Nephron progenitor cell (in vitro differentiated cells): Measurements from ENCODE around the gene TSPAN15.

Experiments used
- DNase-seq: peaks from one replicate; pipeline ENCODE4 v3.0.0; 2021
- H3K27ac Mint-ChIP-seq: 2 replicates; pipeline ENCODE4 v1.8.0; 2021; ENCODE audit warnings: mild to moderate bottlenecking, moderate library complexity, mixed read lengths
- H3K27me3 Mint-ChIP-seq: 2 replicates; pipeline ENCODE4 v1.8.0; 2021; ENCODE audit warnings: mild to moderate bottlenecking, low read depth, mixed read lengths; ENCODE audit not compliant: poor library complexity
- H3K36me3 Mint-ChIP-seq: 2 replicates; pipeline ENCODE4 v1.8.0; 2021; ENCODE audit warnings: low read depth, mixed read lengths
- H3K4me1 Mint-ChIP-seq: 2 replicates; pipeline ENCODE4 v1.8.0; 2021; ENCODE audit warnings: mixed read lengths
- H3K4me3 Mint-ChIP-seq: 2 replicates; pipeline ENCODE4 v1.8.0; 2021; ENCODE audit warnings: mild to moderate bottlenecking, moderate library complexity, mixed read lengths
- H3K9me3 Mint-ChIP-seq: 2 replicates; pipeline ENCODE4 v1.8.0; 2021; ENCODE audit warnings: mild to moderate bottlenecking, moderate library complexity, mixed read lengths
- TF ChIP-seq, protein P1 (sequence below): fragments of 200-600 bp; sonication (generic); IDR thresholded peaks from 2 replicates; pipeline ENCODE4 v1.5.0; 2021; ENCODE audit warnings: antibody characterized with exemption

The TSPAN15 gene

GRCh38 chr10:69425041-69425440, 26.2 kb upstream of the TSPAN15 start:
- H3K36me3 Mint-ChIP-seq = no peaks in the 10 kb centered on the region
- peaks cover 12% of the 10 kb centered on the region for H3K4me1 Mint-ChIP-seq
- no peaks in the 10 kb centered on the region for H3K9me3 Mint-ChIP-seq
- no peak for DNase-seq
- no peak overlapping the region for H3K4me3 Mint-ChIP-seq
- H3K27me3 Mint-ChIP-seq = peaks cover 10% of the 10 kb centered on the region
- H3K27ac Mint-ChIP-seq = no peak overlapping the region
- TF ChIP-seq, protein P1, sequence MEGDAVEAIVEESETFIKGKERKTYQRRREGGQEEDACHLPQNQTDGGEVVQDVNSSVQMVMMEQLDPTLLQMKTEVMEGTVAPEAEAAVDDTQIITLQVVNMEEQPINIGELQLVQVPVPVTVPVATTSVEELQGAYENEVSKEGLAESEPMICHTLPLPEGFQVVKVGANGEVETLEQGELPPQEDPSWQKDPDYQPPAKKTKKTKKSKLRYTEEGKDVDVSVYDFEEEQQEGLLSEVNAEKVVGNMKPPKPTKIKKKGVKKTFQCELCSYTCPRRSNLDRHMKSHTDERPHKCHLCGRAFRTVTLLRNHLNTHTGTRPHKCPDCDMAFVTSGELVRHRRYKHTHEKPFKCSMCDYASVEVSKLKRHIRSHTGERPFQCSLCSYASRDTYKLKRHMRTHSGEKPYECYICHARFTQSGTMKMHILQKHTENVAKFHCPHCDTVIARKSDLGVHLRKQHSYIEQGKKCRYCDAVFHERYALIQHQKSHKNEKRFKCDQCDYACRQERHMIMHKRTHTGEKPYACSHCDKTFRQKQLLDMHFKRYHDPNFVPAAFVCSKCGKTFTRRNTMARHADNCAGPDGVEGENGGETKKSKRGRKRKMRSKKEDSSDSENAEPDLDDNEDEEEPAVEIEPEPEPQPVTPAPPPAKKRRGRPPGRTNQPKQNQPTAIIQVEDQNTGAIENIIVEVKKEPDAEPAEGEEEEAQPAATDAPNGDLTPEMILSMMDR = no peak

DNA sequence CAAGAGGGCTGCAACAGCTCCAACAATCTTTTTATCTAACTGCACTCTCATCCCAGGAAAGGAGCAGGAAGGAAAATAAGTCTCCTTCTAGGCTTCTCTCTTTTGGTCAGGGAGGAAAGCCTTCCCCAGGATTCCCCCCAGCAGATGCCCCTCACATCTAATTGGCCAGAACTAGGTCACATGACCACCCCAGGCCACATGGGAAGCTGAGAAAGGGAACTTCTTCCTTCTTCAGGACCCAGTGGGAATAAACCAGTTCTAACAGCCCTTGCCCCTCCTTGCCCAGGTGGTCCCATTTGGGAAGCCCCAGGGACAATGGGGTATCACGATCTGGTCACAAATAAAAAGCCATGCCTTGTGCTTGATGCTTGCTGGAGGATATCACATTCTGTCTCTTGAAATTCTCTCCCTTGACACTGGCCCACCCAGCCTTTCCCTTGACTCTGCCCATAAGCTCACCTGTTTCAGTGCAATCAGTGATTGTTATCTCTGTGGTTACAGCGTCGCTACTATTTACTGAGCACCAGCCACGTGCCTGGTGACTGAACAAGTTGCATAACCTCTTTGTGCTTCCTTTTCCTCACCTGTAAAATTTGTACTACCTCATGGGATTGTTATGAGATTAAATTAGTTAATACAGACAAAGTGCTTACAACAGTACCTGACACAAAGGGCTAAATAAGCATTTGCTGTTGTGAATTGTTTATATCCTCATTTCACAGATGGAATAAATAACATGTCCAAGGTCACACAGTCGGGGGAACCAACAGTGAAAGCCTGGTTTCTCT, 25.6 kb upstream of the TSPAN15 start:
- H3K27me3 Mint-ChIP-seq = peaks cover 10% of the 10 kb centered on the region
- TF ChIP-seq, protein P1 = no peak
- no peak overlapping the region for H3K27ac Mint-ChIP-seq
- peaks cover 12% of the 10 kb centered on the region for H3K4me1 Mint-ChIP-seq
- no peaks in the 10 kb centered on the region for H3K36me3 Mint-ChIP-seq
- no peak for DNase-seq
- no peak overlapping the region for H3K4me3 Mint-ChIP-seq
- no peaks in the 10 kb centered on the region for H3K9me3 Mint-ChIP-seq

GRCh38 chr10:69426376-69426727, 24.9 kb upstream of the TSPAN15 start:
- peaks cover 13% of the 10 kb centered on the region for H3K27me3 Mint-ChIP-seq
- peaks cover 12% of the 10 kb centered on the region for H3K4me1 Mint-ChIP-seq
- peak overlapping the region; percentile 36 for H3K27ac Mint-ChIP-seq
- no peak for DNase-seq
- no peak overlapping the region for H3K4me3 Mint-ChIP-seq
- TF ChIP-seq, protein P1 = no peak
- H3K36me3 Mint-ChIP-seq = no peaks in the 10 kb centered on the region
- H3K9me3 Mint-ChIP-seq = no peaks in the 10 kb centered on the region

DNA sequence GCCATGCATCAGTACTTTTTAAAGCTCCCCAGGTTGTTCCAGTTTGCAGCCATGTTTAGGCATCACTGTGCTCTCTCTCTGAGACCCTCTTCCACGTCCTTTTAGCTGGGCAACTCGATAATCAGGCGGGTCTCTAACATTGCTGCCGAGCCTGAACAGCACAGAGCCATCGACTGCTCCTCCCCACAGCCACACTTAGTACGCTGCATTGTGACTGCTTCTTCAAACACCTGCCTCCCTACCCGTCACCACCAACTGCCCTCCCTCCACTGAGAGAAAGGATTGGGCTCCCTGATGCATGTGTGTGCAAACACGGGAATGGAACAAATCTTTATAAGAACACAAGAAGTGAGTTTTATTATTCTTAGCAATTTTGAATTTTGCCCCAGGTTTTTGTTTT, 23.1 kb upstream of the TSPAN15 start:
- Mint-ChIP-seq H3K4me3 (no peak overlapping the region), H3K4me1 (peaks cover 5% of the 10 kb centered on the region), H3K9me3 (no peaks in the 10 kb centered on the region), H3K27me3 (peaks cover 16% of the 10 kb centered on the region), H3K36me3 (no peaks in the 10 kb centered on the region), H3K27ac (no peak overlapping the region)
- no peak for DNase-seq
- TF ChIP-seq, protein P1 = no peak

GRCh38 chr10:69434169-69434568, 17.1 kb upstream of the TSPAN15 start:
- DNase-seq = no peak
- Mint-ChIP-seq H3K36me3 (no peaks in the 10 kb centered on the region), H3K27me3 (peaks cover 15% of the 10 kb centered on the region), H3K4me3 (no peak overlapping the region), H3K27ac (no peak overlapping the region), H3K9me3 (peaks cover 7% of the 10 kb centered on the region), H3K4me1 (peaks cover 24% of the 10 kb centered on the region)
- TF ChIP-seq, protein P1 = no peak

- Mint-ChIP-seq H3K4me3 (no peak overlapping the region), H3K27ac (peak overlapping the region; percentile 74), H3K9me3 (peaks cover 7% of the 10 kb centered on the region), H3K27me3 (peaks cover 18% of the 10 kb centered on the region), H3K36me3 (no peaks in the 10 kb centered on the region), H3K4me1 (peaks cover 31% of the 10 kb centered on the region)
- TF ChIP-seq, protein P1 = no peak
- DNase-seq = no peak
Measured at GRCh38 chr10:69434926-69435325, 16.3 kb upstream of the TSPAN15 start.
